ENCODE results near the gene PTRHD1. TPM values are rescaled to one million over a fixed set of nuclear protein-coding genes. Genes with fewer than 3 reads are reported as not detected.

Gene PTRHD1
- total RNA-seq, 1 experiment from 2014 or later = 33.4 TPM

- POLR2A ChIA-PET (ENCODE audit: low non-redundant PET) = no interaction called here
- CTCF ChIA-PET = no interaction called here
- BruUV-seq (replicated peaks) = no TSS peak
- no peaks in the 10 kb centered on the region for H3K9me3 ChIP-seq (ENCODE audit: low read depth, low read length, poor library complexity, severe bottlenecking)
- H3K27me3 ChIP-seq (replicated peaks; ENCODE audit: insufficient read depth, low read depth, low read length, poor library complexity) = no peaks in the 10 kb centered on the region
- no peak overlapping the region for H3K4me3 ChIP-seq (ENCODE audit: low read depth, low read length, poor library complexity, severe bottlenecking)
- H3K4me1 ChIP-seq (ENCODE audit: insufficient read depth, low read length, poor library complexity, severe bottlenecking) = no peaks in the 10 kb centered on the region
- intact Hi-C loops (cut with micrococcal nuclease; ENCODE audit: unreplicated experiment) = loop anchor here (10.0 kb wide), 1 partner anchor 329 kb away; the partner anchor contains the start of gene NCOA1
- no peak overlapping the region for H3K27ac ChIP-seq (ENCODE audit: low read depth, low read length, poor library complexity, severe bottlenecking)
- DNase-seq (ENCODE audit: low spot score) = no peak
- TF ChIP-seq EZH2 (IDR thresholded peaks at IDR 0.05; ENCODE audit: borderline replicate concordance, low read depth, low read length, poor library complexity, severe bottlenecking) (no peak), CTCF (conservative IDR thresholded peaks at IDR 0.05; ENCODE audit: low read depth, low read length) (no peak)
- peaks cover 31% of the 10 kb centered on the region for H3K36me3 ChIP-seq (ENCODE audit: insufficient read depth, low read length, poor library complexity, severe bottlenecking)
Measured at GRCh38 chr2:24824071-24824588, 30.9 kb upstream of the PTRHD1 start.

DNA sequence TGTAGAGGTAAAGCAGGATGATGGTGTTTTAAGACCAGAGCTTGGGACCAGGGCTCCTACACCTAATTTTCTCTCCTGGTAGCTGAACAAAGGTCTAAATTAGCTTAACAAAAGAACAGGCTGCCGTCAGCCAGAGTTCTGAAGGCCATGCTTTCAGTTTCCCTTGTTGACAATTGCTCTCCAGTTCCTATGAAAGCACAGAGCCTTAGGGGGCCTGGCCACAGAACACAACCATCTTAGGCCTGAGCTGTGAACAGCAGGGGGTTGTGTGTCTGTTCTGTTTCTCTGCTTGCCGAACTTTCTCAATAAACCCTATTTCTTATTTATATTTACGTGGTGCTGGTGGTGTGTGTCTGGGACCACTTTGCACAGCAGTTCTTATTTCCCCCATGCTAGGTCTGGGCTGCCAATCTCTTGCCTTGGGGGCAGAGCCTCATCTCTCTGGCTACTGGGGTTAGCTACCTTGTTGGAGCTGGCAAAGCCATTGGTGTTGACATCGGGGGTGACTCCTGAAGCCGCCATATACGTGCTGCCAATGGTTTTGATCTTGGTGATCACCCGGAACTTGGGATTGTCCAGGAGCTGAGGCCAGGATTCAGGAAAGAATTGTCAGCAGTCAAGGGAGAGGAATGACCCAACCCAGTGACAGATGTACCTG lies 29.0 kb upstream of the PTRHD1 start:
- DNase-seq (ENCODE audit: low spot score) = peak; percentile 61

GRCh38 chr2:24821433-24821891 lies 28.3 kb upstream of the PTRHD1 start:
- DNase-seq (ENCODE audit: low spot score) = no peak
- CTCF ChIA-PET = interaction anchor here (0.6 to 0.7 kb wide), 2 partner anchors 209 to 919 kb away, joined by 3 read pairs; no protein-coding TSS in a partner anchor
- H3K4me1 ChIP-seq (ENCODE audit: insufficient read depth, low read length, poor library complexity, severe bottlenecking) = no peaks in the 10 kb centered on the region
- H3K27ac ChIP-seq (ENCODE audit: low read depth, low read length, poor library complexity, severe bottlenecking) = peak overlapping the region; percentile 35
- no peaks in the 10 kb centered on the region for H3K27me3 ChIP-seq (replicated peaks; ENCODE audit: insufficient read depth, low read depth, low read length, poor library complexity)
- no TSS peak for BruUV-seq (replicated peaks)
- H3K9me3 ChIP-seq (ENCODE audit: low read depth, low read length, poor library complexity, severe bottlenecking) = no peaks in the 10 kb centered on the region
- POLR2A ChIA-PET (ENCODE audit: low non-redundant PET) = no interaction called here
- H3K36me3 ChIP-seq (ENCODE audit: insufficient read depth, low read length, poor library complexity, severe bottlenecking) = peaks cover 58% of the 10 kb centered on the region
- intact Hi-C loops (cut with micrococcal nuclease; ENCODE audit: unreplicated experiment) = loop anchor here (10.0 kb wide), 1 partner anchor 327 kb away; the partner anchor contains the start of gene NCOA1
- H3K4me3 ChIP-seq (ENCODE audit: low read depth, low read length, poor library complexity, severe bottlenecking) = no peak overlapping the region
- TF ChIP-seq CTCF (conservative IDR thresholded peaks at IDR 0.05; ENCODE audit: low read depth, low read length) (no peak), EZH2 (IDR thresholded peaks at IDR 0.05; ENCODE audit: borderline replicate concordance, low read depth, low read length, poor library complexity, severe bottlenecking) (no peak)

More for the DNA sequence above, 29.0 kb upstream of the PTRHD1 start:
- ChIA-PET CTCF (interaction anchor here (0.6 to 0.7 kb wide), 2 partner anchors 209 to 918 kb away, joined by 3 read pairs; no protein-coding TSS in a partner anchor), POLR2A (ENCODE audit: low non-redundant PET) (no interaction called here)
- no peak overlapping the region for H3K4me3 ChIP-seq (ENCODE audit: low read depth, low read length, poor library complexity, severe bottlenecking)
- TF ChIP-seq EZH2 (IDR thresholded peaks at IDR 0.05; ENCODE audit: borderline replicate concordance, low read depth, low read length, poor library complexity, severe bottlenecking) (no peak), CTCF (conservative IDR thresholded peaks at IDR 0.05; ENCODE audit: low read depth, low read length) (no peak)
- H3K4me1 ChIP-seq (ENCODE audit: insufficient read depth, low read length, poor library complexity, severe bottlenecking) = no peaks in the 10 kb centered on the region
- peak overlapping the region; percentile 35 for H3K27ac ChIP-seq (ENCODE audit: low read depth, low read length, poor library complexity, severe bottlenecking)
- BruUV-seq (replicated peaks) = no TSS peak
- H3K36me3 ChIP-seq (ENCODE audit: insufficient read depth, low read length, poor library complexity, severe bottlenecking) = peaks cover 51% of the 10 kb centered on the region
- intact Hi-C loops (cut with micrococcal nuclease; ENCODE audit: unreplicated experiment) = loop anchor here (10.0 kb wide), 1 partner anchor 327 kb away; the partner anchor contains the start of gene NCOA1
- H3K27me3 ChIP-seq (replicated peaks; ENCODE audit: insufficient read depth, low read depth, low read length, poor library complexity) = no peaks in the 10 kb centered on the region
- H3K9me3 ChIP-seq (ENCODE audit: low read depth, low read length, poor library complexity, severe bottlenecking) = no peaks in the 10 kb centered on the region
